ENCODE data around the gene CCDC184.
A peak's percentile ranks its signal among the peaks of the same experiment; 100 is the strongest.

The CCDC184 gene

DNA sequence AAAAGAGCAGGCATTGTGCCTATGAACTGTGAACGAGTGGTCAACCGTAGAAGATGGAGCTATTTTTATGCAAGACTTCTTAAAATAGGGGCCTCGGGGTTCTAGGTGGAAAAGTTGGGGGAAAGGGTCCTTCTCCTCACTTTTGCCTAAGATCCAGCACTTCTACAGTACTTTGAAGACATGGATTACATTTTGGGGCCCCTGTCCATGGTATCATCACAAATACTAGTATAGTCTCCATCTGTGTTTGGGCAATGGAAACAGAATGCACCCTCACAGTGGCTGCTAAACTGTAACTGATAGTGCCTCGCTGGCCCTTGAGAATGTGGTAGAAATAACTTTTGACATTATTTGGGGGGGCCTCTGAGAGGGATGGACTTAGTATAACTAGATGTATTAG is 5.5 kb upstream of the CCDC184 start:
- DNase-seq, result no peak

DNA sequence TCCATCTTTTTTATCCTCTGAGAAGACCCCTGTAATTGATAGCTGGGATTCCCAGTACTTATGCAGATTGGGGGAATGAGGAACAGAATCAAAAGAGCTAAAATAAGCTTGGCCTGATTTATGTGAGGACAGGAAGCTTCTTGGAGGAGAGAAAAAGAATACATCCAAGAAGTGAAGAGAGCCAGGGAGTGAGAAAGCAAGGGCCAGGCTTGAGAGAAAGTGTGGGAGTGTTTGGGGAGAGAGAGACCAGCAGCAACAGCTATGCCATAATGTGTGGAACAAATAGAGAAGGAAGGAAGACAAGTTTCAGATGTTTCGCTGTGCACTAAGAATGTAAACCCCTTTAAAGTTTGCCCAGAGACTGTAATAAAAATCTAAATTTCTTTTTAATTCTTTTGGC is 4.0 kb upstream of the CCDC184 start:
- DNase-seq, result no peak

DNA sequence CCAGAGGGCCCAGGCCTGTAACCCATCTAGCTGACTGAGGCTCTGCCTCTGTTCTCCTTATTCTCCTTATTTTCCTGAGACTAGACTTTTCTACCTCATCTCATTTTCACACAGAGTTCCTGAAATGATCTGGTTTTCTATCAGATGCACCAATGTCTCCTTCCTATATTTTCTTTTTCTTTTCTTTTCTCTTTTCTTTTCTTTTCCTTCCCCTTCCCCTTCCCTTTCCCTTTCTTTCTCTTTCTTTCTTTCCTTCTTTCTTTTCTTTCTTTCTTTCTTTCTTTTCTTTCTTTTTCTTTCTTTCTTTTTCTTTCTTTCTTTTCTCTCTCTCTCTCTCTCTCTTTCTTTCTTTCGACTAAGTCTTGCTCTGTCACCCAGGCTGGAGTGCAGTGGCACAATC is 3.0 kb upstream of the CCDC184 start:
- DNase-seq, result no peak

DNA sequence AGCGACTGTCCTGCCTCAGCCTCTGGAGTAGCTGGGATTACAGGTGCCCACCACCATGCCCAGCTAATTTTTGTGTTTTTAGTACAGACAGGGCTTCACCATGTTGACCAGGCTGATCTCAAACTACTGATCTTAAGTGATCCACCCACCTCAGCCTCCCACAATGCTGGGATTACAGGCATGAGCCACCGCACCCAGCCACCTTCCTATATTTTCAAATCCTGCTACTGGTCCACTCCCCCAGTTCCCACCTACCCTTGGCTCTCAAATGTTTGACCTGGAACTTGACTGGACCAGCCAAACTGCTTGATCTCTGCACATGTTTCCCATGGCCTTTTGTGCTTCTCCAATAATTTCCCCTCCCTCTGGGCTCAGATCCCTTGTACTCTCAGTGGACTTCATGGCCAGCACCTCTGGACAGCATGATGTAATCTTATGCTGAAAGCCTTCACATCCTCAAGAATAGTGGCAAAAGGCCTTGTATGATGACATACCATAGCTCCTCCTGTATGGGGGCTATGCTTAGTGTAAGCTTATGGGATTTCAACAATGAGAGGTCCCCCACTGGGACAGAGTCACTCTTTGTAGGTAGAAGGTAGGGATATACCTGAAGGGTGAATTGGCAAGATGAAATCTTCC is 2.5 kb upstream of the CCDC184 start:
- DNase-seq, result no peak

DNA sequence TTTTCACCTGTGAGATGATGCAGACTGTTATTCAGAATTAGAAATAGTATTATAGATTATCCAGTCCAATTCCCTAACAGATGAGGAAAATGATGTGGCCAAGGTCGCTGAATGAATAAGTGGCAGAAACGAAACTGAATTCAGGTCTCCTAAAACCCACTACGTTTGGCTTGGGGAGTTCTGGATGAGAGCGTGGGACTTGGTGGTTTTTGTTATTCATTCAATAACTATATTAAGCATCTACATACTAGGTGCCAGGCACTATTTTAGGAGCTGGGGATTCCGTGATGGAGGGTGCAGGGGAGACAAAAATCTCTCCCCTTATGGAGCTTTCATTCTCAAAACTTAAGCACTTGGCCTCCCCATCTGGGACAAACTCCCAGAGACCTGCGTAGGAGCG is 813 bp upstream of the CCDC184 start:
- DNase-seq, result no peak

DNA sequence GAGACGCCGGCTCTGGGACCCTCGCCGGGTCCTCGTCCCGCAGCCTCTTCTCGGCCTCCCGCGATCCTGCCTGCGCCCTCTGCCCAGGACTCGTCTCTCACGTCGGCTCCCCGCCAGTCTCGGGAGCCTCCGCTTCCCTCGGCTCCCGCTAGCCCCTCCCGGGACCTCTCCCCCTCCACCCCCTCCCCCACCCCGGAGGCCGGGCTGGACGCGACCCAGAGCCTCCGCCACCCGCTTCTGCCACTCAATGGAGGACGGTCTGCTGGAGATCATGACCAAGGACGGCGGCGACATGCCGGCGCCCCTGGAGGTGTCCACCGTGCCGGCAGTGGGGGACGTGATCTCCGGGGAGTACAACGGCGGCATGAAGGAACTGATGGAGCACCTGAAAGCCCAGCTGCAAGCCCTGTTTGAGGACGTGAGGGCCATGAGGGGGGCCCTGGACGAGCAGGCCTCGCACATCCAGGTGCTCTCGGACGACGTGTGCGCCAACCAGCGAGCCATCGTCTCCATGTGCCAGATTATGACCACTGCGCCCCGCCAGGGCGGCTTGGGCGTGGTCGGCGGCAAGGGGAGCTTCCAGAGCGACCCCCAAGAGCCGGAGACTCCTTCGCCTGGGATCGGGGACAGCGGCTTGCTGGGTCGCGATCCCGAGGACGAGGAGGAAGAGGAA is 568 bp downstream of the CCDC184 start:
- DNase-seq, result peak in 10 of 56 donors; percentile 13 to 53 (median 38)

DNA sequence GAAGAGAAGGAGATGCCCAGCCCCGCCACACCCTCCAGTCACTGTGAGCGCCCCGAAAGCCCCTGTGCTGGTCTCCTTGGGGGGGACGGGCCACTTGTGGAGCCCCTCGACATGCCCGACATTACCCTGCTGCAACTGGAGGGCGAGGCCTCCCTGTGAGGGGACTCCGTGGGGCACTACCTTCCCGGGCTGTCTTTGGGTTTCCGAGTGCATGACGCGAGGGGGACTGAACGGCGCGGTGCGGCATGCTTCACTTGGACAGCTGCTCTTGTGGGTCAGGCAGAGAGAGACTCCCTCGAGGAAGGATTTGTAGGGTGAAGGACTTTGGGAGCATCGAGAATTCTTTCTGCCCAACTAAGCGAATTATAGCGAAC is 1.1 kb downstream of the CCDC184 start:
- DNase-seq, result peak in 5 of 56 donors; percentile 5 to 22 (median 11)

DNA sequence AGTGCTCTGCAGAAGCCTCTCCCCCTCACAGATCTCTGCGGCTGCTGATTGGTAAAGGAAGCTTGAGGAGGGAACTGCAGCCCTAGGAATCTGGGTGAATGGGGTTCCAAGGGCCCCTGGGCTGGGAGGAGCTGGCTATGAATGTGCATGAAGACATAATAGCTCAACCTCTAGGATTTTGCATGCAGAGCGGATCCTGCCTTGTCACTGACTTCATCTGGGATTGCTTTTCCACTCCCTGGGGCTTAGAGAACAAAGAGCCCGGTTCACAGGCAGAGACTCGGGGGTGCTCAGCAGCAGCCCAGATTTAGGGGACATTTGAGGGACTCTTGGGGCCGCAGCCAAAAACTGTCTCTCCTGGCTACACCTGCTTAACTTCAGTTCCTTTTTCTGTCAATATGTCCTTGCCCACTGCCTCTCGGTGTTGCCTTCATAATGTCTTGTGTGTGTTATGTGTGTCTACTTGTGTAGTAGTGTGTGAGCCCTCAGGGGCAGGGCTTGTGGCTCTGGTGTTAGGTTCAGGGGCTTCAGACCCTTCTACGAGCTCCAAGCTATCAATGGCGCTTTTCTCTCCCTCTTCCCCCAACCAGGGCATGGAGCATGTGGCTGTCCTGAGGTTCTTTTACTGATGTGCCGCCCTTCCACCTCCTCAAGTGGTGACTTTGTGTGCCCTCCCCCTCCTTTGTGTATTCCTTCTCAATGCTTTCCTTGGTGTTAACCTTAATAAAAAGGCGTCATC is 1.9 kb downstream of the CCDC184 start:
- peak in 36 of 56 donors; percentile 8 to 74 (median 36) for DNase-seq

DNA sequence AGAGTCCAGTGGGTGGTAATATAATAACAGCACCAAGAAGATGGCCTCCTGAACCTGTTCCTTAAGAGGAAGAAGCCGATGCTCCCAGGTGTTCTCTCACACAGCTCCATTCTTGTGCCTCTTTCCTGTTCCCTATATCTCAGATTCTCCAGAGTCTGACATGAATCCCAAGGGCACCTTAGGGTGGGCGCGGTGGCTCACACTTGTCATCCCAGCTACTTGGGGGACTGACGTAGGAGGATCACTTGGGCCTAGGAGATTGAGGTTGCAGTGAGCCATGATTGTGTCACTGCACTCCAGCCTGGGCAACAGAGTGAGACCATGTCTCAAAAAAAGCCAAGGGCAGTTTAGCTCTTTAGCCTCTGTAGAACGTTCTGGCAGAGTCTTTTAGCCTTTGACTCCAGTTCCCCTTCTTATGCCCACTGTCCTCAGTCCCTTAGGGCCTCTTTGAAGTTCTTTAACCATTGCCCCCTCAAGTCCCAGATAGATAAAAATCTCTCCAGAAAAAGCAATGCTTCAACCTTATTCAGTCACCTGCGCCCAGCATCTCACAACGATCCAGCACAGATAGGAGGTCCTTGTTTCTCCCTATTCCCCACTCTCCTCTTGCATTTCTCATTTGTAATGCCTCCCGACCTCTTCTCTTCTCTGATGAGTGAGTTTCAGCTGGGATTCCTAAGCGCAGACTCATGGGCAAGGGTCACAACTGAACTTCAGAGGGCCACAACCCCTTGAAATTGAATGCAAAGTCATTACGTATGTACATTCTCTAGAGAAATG is 4.7 kb downstream of the CCDC184 start:
- no peak for DNase-seq

DNA sequence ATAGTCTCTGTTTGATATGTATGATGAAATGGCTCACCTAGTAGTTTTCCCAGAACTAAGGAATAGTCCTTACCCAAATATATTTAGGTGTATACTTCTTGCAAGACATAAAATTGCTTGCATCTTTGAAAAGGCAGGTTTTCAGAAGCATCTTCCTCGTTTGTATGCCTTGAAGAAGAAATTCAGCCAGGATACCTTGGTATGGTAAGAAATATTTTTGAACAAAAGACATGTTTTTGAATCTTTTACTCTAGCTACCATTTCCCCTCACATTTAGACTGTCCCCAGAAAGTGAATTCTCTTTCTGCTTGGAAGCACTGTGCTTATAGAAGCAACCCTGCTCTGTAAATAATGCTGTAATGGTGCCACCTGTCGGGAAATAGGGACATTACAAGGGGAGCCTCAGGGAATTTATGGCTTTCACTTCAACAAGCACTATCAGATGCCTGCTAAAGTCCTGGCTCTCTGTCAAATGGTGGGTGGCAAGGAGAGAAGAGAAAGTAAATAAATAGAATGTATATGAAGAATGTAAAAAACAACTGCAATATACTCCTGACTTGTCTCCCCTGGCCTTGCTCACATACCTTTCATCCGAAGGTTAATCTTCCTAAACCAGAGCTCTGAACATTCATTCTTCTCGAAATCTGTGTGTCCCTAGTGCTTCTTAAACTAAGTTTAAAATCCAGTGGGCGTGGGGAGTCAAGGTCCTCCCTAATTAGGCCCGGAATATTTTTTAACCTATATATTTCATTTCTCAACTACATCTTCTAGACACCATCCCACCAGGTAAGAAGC is 6.1 kb downstream of the CCDC184 start:
- peak in 44 of 56 donors; percentile 3 to 89 (median 38) for DNase-seq

DNA sequence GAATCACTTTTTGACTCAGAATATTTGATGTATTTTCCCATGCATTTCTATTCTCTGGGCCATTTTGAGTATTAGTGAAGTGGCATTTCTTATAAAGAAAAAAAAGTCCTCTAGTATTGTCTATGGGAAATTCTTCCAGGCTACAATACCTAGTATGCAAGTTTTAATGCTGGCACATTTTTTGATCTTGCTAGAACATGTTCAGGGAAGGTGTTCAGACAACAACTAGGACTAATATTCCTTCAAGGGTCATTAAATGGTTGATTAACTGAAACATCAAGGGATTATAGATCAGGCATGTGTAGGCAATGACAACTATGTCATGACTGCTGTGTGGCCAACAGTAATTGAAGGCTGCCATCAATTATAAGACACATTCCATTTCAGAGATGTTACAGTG is 7.7 kb downstream of the CCDC184 start:
- no peak for DNase-seq

DNA sequence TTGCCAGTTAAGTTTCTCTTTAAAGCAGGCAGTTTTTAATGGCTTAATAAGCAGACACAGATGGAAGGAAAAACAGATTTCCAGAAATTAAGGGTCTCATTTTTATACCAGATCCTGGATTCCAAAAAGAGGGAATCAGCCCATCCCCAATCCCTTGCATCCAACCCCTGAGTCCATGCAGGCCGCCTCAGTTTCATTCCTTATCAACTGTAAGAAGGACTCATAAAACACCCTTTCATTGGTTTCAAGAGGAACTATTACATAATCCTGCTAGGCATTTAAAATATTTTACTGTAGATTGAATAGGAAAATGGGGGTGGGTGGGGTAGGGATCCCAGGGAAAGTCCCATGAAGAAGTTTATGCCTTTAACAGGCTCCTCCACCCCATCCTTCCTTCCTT is 9.4 kb downstream of the CCDC184 start:
- DNase-seq, result no peak

DNA sequence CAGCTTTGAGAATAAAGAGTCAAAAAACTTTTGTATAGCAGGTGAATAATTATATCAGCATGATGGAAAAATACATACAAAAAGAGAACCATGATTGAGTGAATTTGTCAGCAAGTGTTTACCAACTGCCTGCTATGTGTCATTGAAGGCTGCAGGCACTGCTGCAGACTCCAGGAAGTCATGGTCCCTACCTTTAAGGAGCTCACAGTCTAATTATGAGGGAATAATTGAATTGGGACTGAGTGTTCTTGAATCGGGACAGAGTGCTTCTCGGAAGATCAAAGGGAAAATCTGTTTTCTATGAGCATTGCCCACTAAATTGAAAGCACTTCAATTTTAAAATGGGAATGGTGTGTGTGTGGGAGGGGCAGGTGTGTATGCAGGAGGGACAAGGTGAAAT is 10.2 kb downstream of the CCDC184 start:
- DNase-seq, result no peak

DNA sequence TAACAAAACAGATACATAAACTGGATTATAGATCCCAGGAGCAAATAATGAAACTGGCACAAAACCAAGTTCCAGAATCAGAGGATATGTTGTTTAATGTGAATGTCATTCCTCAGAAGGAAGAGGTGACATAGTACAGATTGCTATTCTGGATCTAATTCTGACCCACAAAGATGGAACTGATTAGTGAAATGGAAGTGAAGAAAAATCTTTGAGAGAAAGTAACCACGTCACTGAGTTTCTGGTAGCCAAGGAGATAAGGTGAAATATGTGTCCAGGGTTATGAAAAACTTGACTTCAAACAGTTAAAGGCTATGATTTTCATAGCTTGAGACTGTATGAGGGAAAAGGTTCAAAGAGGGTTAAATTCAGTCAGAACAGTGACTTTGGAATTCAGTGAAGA is 11.4 kb downstream of the CCDC184 start:
- DNase-seq, result no peak

DNA sequence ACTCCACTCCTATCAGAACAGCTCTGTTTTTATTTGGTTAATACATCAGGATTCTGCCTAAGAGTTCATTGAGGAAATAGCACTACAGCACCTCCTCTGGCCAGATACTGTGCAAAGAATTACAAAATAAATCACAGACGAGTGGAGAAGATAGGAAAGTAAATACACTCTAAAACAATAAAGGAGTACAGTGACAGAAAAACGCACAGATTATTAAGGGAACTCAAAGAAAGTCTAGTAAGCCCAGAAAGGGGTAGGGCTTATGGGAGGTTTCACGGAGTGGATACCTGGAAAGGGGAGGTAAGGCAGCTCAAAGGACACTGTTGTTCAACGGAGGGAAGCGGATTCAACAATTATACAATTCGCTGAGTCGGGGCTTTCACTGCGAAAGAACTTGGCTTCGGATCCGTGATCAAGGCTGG is 14.1 kb downstream of the CCDC184 start:
- peak in 3 of 56 donors; percentile 0 to 37 (median 29) for DNase-seq

DNA sequence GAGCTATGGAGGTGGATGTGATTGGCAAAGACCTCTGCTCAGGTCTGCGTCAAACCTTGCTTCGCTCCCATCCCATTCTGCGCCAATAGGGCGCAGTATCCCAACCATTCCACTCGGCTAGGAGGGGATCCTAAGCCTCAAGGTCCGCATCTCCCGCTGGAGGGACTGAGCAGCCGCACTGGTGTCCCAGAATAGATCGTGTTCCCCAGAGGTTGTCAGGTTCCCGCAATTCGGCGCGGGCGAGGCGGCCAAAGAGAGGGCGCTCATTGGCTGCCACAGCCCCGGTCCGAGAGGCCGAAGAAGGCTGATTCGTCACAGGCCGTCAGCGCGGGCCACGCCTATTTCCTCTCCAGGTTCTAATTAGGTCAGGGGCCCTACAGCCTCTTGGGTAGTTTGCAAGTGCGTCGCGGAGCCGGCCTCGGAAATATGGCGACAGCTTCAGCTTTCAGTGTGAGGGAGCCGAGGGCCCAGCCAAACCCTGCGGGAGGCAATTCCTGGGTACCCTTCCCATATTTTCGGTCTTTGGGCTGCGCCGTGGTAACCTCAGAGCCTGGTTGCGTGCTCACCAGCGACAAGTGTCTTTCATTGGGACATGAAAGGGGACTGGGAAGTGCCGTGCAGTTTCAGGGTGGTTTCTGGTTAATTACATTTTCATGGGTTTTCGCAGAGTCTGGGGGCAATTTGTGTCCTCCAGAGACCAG is 14.7 kb downstream of the CCDC184 start:
- peak; percentile 52 to 96 (median 86) for DNase-seq

DNA sequence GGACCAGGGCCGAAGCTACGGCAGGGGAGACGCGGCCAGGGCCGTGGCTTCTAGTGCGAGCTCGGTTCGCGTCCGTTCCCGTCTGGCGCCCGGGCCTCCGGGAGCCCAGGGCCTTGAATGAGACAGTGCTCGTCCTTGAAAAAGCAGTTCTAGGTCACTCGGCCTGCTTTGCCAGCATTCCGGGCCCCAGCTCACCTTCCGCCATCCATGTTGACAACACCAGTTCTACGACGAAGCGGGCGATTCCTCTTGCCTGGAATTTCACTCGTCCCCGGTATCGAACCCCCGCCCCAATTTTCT is 15.2 kb downstream of the CCDC184 start:
- peak in 14 of 56 donors; percentile 9 to 64 (median 49) for DNase-seq

DNA sequence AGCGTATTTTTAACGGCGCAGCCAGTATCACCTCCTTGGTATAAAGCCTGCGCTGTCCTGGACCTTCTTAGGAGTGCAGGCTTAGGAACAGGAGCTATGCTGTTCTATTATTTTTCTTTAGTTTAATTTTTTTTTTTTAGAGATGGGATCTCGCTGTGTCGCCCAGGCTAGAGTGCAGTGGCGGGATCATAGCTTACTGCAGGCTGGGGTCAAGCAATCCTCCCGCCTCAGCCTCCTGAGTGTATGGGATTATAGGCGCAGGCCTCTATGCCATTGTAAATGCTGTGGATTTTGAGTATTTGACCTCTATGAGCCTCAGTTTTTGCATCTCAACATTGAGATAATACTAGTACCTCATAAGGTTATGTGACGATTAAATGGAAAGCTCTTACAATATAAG is 15.5 kb downstream of the CCDC184 start:
- DNase-seq, result no peak

DNA sequence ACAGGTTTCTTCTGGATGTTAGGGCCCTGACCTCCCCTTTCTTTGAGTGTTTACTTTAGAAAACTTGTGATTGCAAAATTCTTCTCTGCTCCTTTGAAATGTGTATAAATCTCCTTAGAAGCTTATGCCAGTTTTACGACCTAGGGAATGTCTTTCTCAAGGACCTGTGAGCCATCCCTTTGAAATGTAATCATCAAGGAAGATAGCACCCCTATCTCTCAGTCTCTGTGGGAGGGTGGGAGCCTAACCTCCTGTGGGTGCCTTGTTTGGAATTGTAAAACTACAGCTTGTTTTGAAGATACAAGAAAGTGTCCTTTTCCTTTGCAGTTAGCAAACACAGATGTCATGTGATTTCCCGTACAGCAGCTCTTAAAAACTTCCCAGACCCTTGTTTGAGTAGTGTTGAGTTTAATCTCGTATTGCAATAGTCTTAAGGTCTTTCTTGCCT is 16.4 kb downstream of the CCDC184 start:
- DNase-seq, result no peak

DNA sequence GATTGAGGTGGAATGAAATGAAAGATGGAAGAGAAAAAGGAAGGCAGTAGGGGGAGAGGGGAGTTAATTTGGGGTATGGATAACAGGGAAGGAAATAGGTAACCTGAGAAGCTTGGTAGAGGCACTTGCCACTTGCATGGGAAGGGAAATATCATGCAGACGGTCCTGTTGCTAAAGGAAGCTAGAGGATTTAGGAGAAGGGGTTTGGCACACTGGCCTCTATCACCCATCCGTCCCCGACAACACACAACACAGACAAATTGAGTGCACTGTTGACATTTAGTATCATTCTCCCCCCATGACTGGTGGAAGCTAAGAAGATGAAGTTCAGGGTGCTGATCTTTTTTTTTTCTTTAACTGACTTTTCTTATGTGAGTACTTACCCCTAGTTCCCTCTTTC is 17.6 kb downstream of the CCDC184 start:
- no peak for DNase-seq
